Mucosa of rectum (tissue), 2 donors: ENCODE data around the gene BATF3.

Experiments
- H3K27ac ChIP-seq, 2 donors: one replicate each; pipeline ENCODE4 v1.7.0; 2013; ENCODE audit warnings: inconsistent platforms in 2 of 2, low read depth in 2 of 2, low read length in 2 of 2
- H3K27me3 ChIP-seq, 2 donors: one replicate each; pipeline ENCODE4 v1.7.0; 2013; ENCODE audit warnings: low read length in 2 of 2; ENCODE audit not compliant: control insufficient read depth in 2 of 2, insufficient read depth in 2 of 2
- H3K36me3 ChIP-seq, 2 donors: one replicate each; pipeline ENCODE4 v1.7.0; 2013; ENCODE audit warnings: low read length in 2 of 2; ENCODE audit not compliant: control insufficient read depth in 2 of 2, insufficient read depth in 2 of 2
- H3K4me1 ChIP-seq, 2 donors: one replicate each; pipeline ENCODE4 v1.7.0; 2013; ENCODE audit warnings: low read length in 2 of 2, mild to moderate bottlenecking in 1 of 2; ENCODE audit not compliant: control insufficient read depth in 2 of 2, insufficient read depth in 2 of 2
- H3K4me3 ChIP-seq, 2 donors: one replicate each; pipeline ENCODE4 v1.7.0; 2013; ENCODE audit warnings: low read length in 2 of 2
- H3K9ac ChIP-seq, 2 donors: one replicate each; pipeline ENCODE4 v1.7.0; 2013; ENCODE audit warnings: low read length in 2 of 2, low read depth in 1 of 2, mild to moderate bottlenecking in 1 of 2
- H3K9me3 ChIP-seq, 2 donors: one replicate each; pipeline ENCODE4 v1.7.0; 2013; ENCODE audit warnings: low read length in 2 of 2; ENCODE audit not compliant: control insufficient read depth in 2 of 2
- donor health status: healthy.
- donor health status: Normal muscosa, but diverticular disease.

The BATF3 gene

GRCh38 chr1:212685429-212685828 lies 14.2 kb downstream of the BATF3 start:
- H3K4me1 ChIP-seq, result no peaks in the 10 kb centered on the region
- H3K36me3 ChIP-seq, result no peaks in the 10 kb centered on the region
- H3K9me3 ChIP-seq, result no peaks in the 10 kb centered on the region
- no peak overlapping the region for H3K27ac ChIP-seq
- no peak overlapping the region for H3K9ac ChIP-seq
- no peak overlapping the region for H3K4me3 ChIP-seq
- H3K27me3 ChIP-seq, result peaks cover 27% of the 10 kb centered on the region in 2 donors

DNA sequence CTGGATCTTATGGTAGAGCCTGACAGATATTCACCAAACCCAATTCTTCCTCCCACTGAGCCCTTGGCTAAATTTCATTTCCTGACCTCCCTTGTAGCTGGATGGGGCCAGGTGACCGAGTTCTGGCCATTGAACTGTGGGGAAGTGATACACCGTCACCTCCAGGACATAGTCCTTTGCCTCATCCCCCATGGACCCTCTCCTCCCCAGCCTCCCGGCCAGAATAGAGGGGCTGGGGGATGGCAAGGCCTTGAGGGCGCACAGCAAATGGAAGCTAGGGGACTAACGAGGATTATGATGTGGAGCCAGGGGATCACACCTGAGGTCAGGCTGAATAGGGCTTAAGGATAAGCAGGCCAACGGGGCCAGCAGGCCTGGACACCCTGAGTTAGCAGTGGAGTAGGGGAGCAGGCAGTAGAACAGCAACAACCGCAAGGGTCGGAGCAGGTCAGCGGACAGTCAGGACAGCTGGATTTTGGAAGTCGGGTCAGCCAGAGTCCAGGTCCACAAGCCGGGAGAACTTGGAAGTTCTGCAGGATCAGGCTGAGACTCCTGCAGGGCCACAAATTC lies 15.0 kb downstream of the BATF3 start:
- no peaks in the 10 kb centered on the region for H3K9me3 ChIP-seq
- peaks cover 20 to 21% of the 10 kb centered on the region in 2 donors for H3K27me3 ChIP-seq
- no peak overlapping the region for H3K27ac ChIP-seq
- no peaks in the 10 kb centered on the region for H3K4me1 ChIP-seq
- no peak overlapping the region for H3K9ac ChIP-seq
- no peaks in the 10 kb centered on the region for H3K36me3 ChIP-seq
- no peak overlapping the region for H3K4me3 ChIP-seq

DNA sequence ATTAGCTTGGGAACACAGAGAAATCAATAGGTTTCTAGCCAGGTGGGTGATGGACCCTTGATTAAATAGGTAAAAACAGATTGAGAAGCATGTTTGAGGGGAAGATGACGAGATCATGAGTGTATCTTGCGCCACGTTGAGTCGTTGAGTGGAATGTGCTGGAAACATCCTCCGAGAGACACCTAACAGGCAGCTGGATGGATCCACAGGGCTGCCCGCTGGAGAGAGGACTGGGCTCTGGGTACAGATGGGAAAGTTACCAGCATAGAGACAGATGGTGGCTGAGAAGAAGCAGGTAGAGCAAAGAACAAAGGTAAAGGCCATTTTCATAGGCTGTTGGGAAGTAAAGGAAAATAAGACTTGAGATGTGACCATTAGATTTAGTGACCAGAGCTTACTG lies 15.6 kb downstream of the BATF3 start:
- Histone ChIP-seq H3K36me3 (no peaks in the 10 kb centered on the region), H3K9me3 (no peaks in the 10 kb centered on the region), H3K27ac (no peak overlapping the region), H3K27me3 (peaks cover 16 to 17% of the 10 kb centered on the region in 2 donors), H3K4me3 (no peak overlapping the region), H3K4me1 (no peaks in the 10 kb centered on the region), H3K9ac (no peak overlapping the region)

GRCh38 chr1:212683357-212683722 lies 16.3 kb downstream of the BATF3 start:
- Histone ChIP-seq H3K36me3 (no peaks in the 10 kb centered on the region), H3K9me3 (no peaks in the 10 kb centered on the region), H3K4me1 (no peaks in the 10 kb centered on the region), H3K27me3 (peaks cover 14 to 17% of the 10 kb centered on the region in 2 donors), H3K4me3 (no peak overlapping the region), H3K9ac (no peak overlapping the region), H3K27ac (no peak overlapping the region)

DNA sequence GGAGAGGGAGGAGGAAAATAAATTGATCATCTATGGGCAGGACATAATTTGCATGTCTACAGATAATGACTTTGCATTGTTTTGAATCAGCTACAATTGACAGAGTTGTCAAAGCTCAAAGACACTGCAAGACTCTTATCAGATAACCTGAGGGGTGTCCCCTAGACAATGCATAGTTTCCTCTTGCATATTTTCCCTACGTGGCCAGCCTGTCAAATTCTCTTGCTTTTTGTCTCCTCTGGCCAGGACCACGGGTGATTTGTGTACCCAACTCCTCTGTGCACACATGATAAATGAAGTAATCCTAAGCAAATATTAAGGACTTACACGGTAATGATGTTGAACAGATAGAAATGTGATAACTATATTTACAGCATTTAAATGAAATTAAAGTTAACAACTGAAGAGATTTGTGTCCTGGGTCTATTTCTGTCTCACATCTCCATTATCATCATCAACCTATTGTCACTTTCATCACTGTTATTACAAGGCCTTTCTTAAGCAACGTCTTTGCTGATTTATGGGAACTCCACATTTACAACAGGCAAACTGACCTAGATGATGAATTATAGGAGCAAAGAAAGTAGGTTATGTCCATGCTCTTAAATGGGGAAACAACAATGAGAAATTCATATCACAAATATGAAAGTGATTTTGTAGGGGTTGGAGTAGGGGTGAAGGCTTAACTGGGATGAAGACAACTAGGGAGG lies 18.8 kb downstream of the BATF3 start:
- no peak overlapping the region for H3K9ac ChIP-seq
- H3K4me3 ChIP-seq, result no peak overlapping the region
- H3K36me3 ChIP-seq, result no peaks in the 10 kb centered on the region
- no peaks in the 10 kb centered on the region for H3K9me3 ChIP-seq
- H3K4me1 ChIP-seq, result peaks cover 0 to 3% of the 10 kb centered on the region in 2 donors
- H3K27me3 ChIP-seq, result peaks cover 9 to 15% of the 10 kb centered on the region in 2 donors
- no peak overlapping the region for H3K27ac ChIP-seq

DNA sequence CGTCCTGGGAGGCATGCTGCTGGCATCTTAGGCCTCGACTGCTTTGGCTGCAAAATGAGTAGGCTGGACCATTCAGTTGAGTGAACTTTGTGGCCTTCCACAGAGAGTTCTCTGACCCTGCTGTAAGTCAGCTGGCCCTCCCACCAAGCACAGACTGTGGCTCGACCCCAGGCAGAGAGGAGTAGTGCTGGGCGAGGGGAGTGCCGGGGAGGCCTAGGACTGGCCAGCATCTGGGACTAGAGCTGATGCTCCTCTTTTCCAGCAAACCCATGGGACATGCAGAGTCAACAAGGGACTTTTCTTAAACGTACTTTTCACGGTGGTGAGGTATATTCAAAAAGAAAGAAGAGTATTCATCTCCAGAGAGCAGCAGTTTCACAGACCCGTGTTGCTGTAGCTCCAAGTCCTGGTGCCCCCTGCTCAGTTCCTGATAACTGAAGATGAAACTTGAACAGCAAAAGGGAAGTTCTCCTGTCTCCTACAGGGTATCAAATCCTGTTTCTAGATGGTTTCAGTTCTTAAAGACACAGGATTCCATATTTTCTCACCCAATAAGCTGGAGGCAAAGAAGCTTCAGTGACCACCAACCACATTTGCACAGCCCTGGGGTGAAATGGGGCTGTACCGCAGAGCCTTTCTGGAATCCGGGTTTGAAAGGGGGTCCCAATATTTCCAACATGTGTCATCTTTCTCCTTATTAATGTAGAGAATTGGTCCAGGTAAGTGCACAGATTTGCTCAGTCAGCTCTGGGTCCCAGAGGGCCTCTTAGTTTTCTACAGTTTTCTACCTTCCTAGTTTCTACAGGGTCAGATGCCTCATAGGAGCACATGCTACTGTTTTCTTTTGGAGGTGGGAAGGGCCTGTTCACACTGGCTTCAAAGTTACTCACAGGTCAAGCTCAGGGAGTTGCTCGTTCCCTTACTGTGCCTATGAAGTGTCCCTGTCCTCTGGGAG lies 20.9 kb downstream of the BATF3 start:
- Histone ChIP-seq H3K9ac (no peak overlapping the region), H3K27me3 (peaks cover 8 to 11% of the 10 kb centered on the region in 2 donors), H3K27ac (no peak overlapping the region), H3K4me1 (peaks cover 0 to 3% of the 10 kb centered on the region in 2 donors), H3K4me3 (no peak overlapping the region), H3K9me3 (no peaks in the 10 kb centered on the region), H3K36me3 (no peaks in the 10 kb centered on the region)

DNA sequence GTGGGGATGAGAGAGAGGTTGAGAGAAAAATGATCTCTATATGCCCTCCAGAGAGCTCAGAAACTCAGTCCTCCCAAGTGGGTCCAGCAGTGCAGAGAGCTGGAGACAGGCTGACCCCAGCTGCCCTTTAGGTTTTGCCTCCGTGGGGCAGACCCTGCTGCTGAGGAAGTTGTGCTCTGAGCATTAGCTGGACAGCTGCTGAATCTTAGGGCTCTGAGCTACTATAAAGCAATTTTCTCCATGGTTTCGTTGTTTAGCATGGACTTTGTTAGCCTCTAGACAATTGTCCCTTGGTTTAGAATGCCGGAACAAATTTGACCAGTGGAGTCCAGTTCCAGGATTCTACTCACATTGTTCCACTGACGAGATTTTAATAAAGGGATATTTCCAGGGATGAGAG lies 22.1 kb downstream of the BATF3 start:
- no peak overlapping the region for H3K27ac ChIP-seq
- H3K9me3 ChIP-seq, result no peaks in the 10 kb centered on the region
- H3K9ac ChIP-seq, result no peak overlapping the region
- H3K4me3 ChIP-seq, result no peak overlapping the region
- no peaks in the 10 kb centered on the region for H3K36me3 ChIP-seq
- H3K4me1 ChIP-seq, result peaks cover 0 to 3% of the 10 kb centered on the region in 2 donors
- H3K27me3 ChIP-seq, result peaks cover 5 to 10% of the 10 kb centered on the region in 2 donors

GRCh38 chr1:212677136-212677535 lies 22.5 kb downstream of the BATF3 start:
- Histone ChIP-seq H3K4me3 (no peak overlapping the region), H3K36me3 (no peaks in the 10 kb centered on the region), H3K27me3 (peaks cover 5 to 12% of the 10 kb centered on the region in 2 donors), H3K9ac (no peak overlapping the region), H3K4me1 (peaks cover 0 to 3% of the 10 kb centered on the region in 2 donors), H3K27ac (no peak overlapping the region), H3K9me3 (no peaks in the 10 kb centered on the region)

- no peaks in the 10 kb centered on the region for H3K9me3 ChIP-seq
- peaks cover 0 to 3% of the 10 kb centered on the region in 2 donors for H3K4me1 ChIP-seq
- no peak overlapping the region for H3K27ac ChIP-seq
- no peak overlapping the region for H3K9ac ChIP-seq
- H3K36me3 ChIP-seq, result no peaks in the 10 kb centered on the region
- peaks cover 11 to 12% of the 10 kb centered on the region in 2 donors for H3K27me3 ChIP-seq
- no peak overlapping the region for H3K4me3 ChIP-seq
Measured at GRCh38 chr1:212675675-212676074, 24.0 kb downstream of the BATF3 start.

- Histone ChIP-seq H3K4me1 (peaks cover 0 to 3% of the 10 kb centered on the region in 2 donors), H3K27ac (no peak overlapping the region), H3K27me3 (peaks cover 12% of the 10 kb centered on the region in 2 donors), H3K9me3 (no peaks in the 10 kb centered on the region), H3K9ac (no peak overlapping the region), H3K4me3 (no peak overlapping the region), H3K36me3 (no peaks in the 10 kb centered on the region)
Measured at GRCh38 chr1:212674872-212675271, 24.8 kb downstream of the BATF3 start.
